Renal pelvis (tissue), 4 donors: Measurements from ENCODE around the gene PIAS4. TPM values are rescaled to one million over a fixed set of nuclear protein-coding genes. Genes with fewer than 3 reads are reported as not detected.

Experiments used
- DNase-seq: peaks from one replicate; pipeline ENCODE4 v3.0.0-alpha.2; 2013
- polyA plus RNA-seq, 3 donors: library from polyadenylated mRNA; unstranded; fragments of 120-200 nt; gene quantifications; one replicate each; pipeline ENCODE4 v1.2.1, GENCODE V29; 2013; ENCODE audit not compliant: insufficient read length in 3 of 3

PIAS4 gene
- polyA plus RNA-seq, 3 donors = 32.4 to 42.4 (median 36.2) TPM

- DNase-seq = no peak
Observed at GRCh38 chr19:4057931-4058692, 50.6 kb downstream of the PIAS4 start.

GRCh38 chr19:4058693-4059452, 51.3 kb downstream of the PIAS4 start:
- DNase-seq = no peak

- DNase-seq = no peak
Observed at GRCh38 chr19:4059453-4059871, 51.9 kb downstream of the PIAS4 start.

GRCh38 chr19:4059891-4060620, 52.5 kb downstream of the PIAS4 start:
- DNase-seq = no peak

- no peak for DNase-seq
Observed at GRCh38 chr19:4060621-4061177, 53.2 kb downstream of the PIAS4 start.

GRCh38 chr19:4061178-4061682, 53.7 kb downstream of the PIAS4 start:
- no peak for DNase-seq

GRCh38 chr19:4061683-4062418, 54.3 kb downstream of the PIAS4 start:
- no peak for DNase-seq

- DNase-seq = no peak
Observed at GRCh38 chr19:4062419-4063368, 55.2 kb downstream of the PIAS4 start.

- no peak for DNase-seq
Observed at GRCh38 chr19:4063369-4064148, 56.0 kb downstream of the PIAS4 start.

- no peak for DNase-seq
Observed at GRCh38 chr19:4064149-4064495, 56.6 kb downstream of the PIAS4 start.

GRCh38 chr19:4064496-4065260, 57.1 kb downstream of the PIAS4 start:
- no peak for DNase-seq

- peak; percentile 95 for DNase-seq
Observed at GRCh38 chr19:4065430-4066175, 58.1 kb downstream of the PIAS4 start.

GRCh38 chr19:4066176-4066606, 58.7 kb downstream of the PIAS4 start:
- no peak for DNase-seq

- DNase-seq = peak; percentile 78
Observed at GRCh38 chr19:4066682-4067395, 59.3 kb downstream of the PIAS4 start, which contains the start of gene ZBTB7A. ZBTB7A (minus strand) TSS chr19:4066899; CDS start chr19:4055232, 11,667 bp downstream.

- no peak for DNase-seq
Observed at GRCh38 chr19:4067396-4068046, 60.0 kb downstream of the PIAS4 start.
